ENCODE results near the gene PKHD1.

PKHD1 gene

DNA sequence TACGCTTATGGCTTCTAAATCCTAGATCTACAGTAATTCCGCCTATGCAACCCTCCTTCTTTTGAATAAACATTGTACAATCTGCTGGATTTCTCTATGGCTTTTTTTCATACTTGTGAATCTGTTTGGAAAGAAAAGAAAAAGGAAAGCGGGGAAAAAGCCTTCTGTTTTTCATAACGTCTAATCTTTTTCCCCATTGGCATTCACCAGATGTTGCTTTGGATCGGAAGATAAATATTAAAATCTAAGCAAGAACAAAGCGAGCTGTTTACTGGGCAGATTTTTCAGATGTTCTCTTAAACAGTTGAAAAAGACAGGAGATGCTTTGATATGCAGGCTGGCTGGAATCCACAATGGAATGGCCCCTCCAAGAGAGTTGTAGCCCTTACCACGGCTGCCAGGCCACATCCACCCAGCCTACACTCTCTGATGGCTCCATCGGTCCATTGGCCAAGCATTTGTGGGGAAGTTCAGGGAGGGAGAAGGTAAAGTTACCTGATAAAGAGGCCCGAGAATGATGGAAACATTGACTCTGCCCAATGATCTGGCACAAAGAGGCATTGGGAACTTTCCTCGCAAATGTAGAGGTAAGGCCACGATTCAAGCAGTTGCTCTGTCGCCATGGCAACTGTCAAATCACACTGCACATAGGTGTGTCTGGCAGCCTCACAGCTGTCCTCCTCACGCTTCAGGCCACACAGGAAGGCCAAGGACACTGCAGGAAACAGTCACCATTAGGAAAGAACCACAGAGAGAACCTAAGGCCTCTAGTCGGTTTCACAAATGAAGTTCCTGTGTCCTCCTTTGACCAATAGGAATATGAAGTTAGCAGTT lies 70.3 kb downstream of the PKHD1 start:
- no peak overlapping the region for H3K4me3 ChIP-seq (ENCODE audit: extremely low read depth, insufficient read depth, low read length, poor library complexity, severe bottlenecking)
- no peaks in the 10 kb centered on the region for H3K9me3 ChIP-seq (ENCODE audit: control insufficient read depth, low read length)
- 77 to 80% methylated on average over 5 to 8 of the region's 14 CpGs for WGBS, 2 experiments (ENCODE audit: insufficient coverage in 2 of 2)
- no peak overlapping the region for H3K27ac ChIP-seq (ENCODE audit: low read depth, low read length, severe bottlenecking)
- no peaks in the 10 kb centered on the region for H3K4me1 ChIP-seq (ENCODE audit: control insufficient read depth, insufficient read depth, low read length, poor library complexity, severe bottlenecking)
- no peaks in the 10 kb centered on the region for H3K36me3 ChIP-seq (ENCODE audit: control insufficient read depth, insufficient read depth, low read length)

DNA sequence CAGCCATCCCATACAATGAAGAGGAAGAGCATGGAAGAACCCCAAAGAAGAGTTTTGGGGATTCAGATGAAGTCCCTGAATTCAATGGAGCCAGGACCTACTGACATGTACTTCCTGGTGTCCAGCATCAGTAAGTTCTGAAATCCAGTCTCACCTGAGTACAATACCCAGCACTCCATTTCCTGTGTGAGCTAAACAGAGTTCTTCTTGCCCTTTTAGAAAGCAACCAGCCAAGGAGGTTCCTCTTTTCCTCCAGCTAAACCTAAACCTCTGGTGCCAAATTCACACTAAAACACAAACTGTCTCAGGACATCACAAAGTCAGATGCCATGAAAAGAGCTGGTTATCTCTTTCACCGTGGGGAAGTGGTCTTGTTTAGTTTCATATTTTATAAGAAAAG lies 71.5 kb downstream of the PKHD1 start:
- 75% methylated on average over 1 of the region's 1 CpG; no CpG with 5 or more reads in 1 of the 2 experiments for WGBS, 2 experiments (ENCODE audit: insufficient coverage in 2 of 2)
- Histone ChIP-seq H3K9me3 (ENCODE audit: control insufficient read depth, low read length) (no peaks in the 10 kb centered on the region), H3K36me3 (ENCODE audit: control insufficient read depth, insufficient read depth, low read length) (no peaks in the 10 kb centered on the region), H3K4me1 (ENCODE audit: control insufficient read depth, insufficient read depth, low read length, poor library complexity, severe bottlenecking) (no peaks in the 10 kb centered on the region), H3K27ac (ENCODE audit: low read depth, low read length, severe bottlenecking) (no peak overlapping the region), H3K4me3 (ENCODE audit: extremely low read depth, insufficient read depth, low read length, poor library complexity, severe bottlenecking) (no peak overlapping the region)

DNA sequence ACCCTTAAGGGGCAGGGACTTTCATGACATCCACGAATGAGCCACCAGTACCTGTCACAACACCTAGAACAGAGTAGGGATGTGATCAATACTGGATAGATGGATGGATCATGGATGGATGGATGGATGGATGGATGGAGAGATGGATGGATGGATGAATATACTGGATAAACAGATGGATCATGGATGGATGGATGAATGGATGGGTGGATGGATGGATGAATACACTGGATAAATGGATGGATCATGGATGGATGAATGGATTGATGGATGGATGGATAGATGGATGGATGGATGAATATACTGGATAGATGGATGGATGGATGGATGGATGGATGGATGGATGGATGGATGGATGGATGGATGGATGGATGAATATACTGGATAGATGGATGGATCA lies 73.0 kb downstream of the PKHD1 start:
- Histone ChIP-seq H3K36me3 (ENCODE audit: control insufficient read depth, insufficient read depth, low read length) (no peaks in the 10 kb centered on the region), H3K4me3 (ENCODE audit: extremely low read depth, insufficient read depth, low read length, poor library complexity, severe bottlenecking) (no peak overlapping the region), H3K9me3 (ENCODE audit: control insufficient read depth, low read length) (no peaks in the 10 kb centered on the region), H3K4me1 (ENCODE audit: control insufficient read depth, insufficient read depth, low read length, poor library complexity, severe bottlenecking) (no peaks in the 10 kb centered on the region), H3K27ac (ENCODE audit: low read depth, low read length, severe bottlenecking) (no peak overlapping the region)
- WGBS, 2 experiments (ENCODE audit: insufficient coverage in 2 of 2) = 100% methylated on average over 1 of the region's 1 CpG; no CpG with 5 or more reads in 1 of the 2 experiments

DNA sequence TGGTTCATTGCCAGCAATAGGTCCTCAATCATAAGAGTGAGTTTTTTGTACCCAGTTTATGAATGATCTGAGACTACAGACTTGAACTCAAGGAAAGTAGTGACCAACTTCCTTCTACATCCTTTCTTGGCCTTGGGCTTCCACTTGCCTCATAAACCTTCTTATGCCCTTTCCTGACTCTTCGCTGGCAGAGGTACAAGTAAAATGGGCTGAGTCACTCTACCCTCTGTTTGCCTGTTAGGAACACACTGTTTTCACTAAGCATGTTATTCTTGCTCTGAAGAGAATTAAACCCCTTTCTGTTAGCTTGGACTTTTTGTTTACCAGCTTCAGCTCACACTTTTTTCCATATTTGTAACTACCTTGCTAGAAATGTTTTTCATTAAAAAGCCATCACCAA lies 74.4 kb downstream of the PKHD1 start:
- no peaks in the 10 kb centered on the region for H3K4me1 ChIP-seq (ENCODE audit: control insufficient read depth, insufficient read depth, low read length, poor library complexity, severe bottlenecking)
- H3K27ac ChIP-seq (ENCODE audit: low read depth, low read length, severe bottlenecking) = no peak overlapping the region
- H3K4me3 ChIP-seq (ENCODE audit: extremely low read depth, insufficient read depth, low read length, poor library complexity, severe bottlenecking) = no peak overlapping the region
- 100% methylated on average over 1 of the region's 1 CpG; no CpG with 5 or more reads in 1 of the 2 experiments for WGBS, 2 experiments (ENCODE audit: insufficient coverage in 2 of 2)
- H3K36me3 ChIP-seq (ENCODE audit: control insufficient read depth, insufficient read depth, low read length) = no peaks in the 10 kb centered on the region
- no peaks in the 10 kb centered on the region for H3K9me3 ChIP-seq (ENCODE audit: control insufficient read depth, low read length)

DNA sequence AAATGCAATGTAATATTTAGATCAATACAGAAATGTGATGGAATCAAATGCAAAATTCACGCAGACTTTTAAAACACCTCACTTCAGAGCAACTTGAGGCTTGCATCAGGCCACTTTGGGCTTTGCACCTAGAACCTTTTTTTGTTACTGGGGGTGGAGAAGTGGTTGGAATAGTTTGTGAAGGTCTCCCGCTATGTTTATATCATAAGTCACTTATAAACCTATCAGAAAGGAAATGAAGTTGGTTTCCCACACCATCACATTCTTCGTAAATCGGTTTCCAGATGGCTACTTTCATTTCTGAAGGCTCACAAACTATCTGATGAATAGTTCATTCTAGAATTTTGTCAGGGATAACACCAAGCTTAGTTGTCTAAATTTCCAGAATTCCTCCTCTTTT lies 74.8 kb downstream of the PKHD1 start:
- Histone ChIP-seq H3K9me3 (ENCODE audit: control insufficient read depth, low read length) (no peaks in the 10 kb centered on the region), H3K27ac (ENCODE audit: low read depth, low read length, severe bottlenecking) (no peak overlapping the region), H3K4me3 (ENCODE audit: extremely low read depth, insufficient read depth, low read length, poor library complexity, severe bottlenecking) (no peak overlapping the region), H3K36me3 (ENCODE audit: control insufficient read depth, insufficient read depth, low read length) (no peaks in the 10 kb centered on the region), H3K4me1 (ENCODE audit: control insufficient read depth, insufficient read depth, low read length, poor library complexity, severe bottlenecking) (no peaks in the 10 kb centered on the region)
- 100% methylated on average over 2 of the region's 4 CpGs; no CpG with 5 or more reads in 1 of the 2 experiments for WGBS, 2 experiments (ENCODE audit: insufficient coverage in 2 of 2)

DNA sequence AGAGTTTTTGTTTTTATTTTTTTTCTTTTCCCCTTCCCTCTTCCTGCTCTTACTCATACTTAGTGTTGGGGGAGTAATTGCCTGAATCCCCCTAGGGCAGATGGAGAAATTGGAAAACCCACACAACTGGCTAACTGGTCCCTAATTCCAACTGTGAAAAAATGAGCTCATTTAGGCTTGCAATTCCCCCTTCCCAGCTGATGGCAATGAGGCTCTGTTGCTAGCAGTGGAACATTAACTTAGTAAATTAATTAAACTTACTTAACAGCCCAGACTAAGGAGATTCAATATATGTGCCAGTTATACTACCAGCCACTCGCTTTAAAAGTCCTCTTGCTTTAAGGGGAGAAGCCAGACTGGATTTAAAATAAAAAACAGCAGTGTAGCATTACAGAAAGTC lies 76.6 kb downstream of the PKHD1 start:
- Histone ChIP-seq H3K27ac (ENCODE audit: low read depth, low read length, severe bottlenecking) (no peak overlapping the region), H3K4me3 (ENCODE audit: extremely low read depth, insufficient read depth, low read length, poor library complexity, severe bottlenecking) (no peak overlapping the region), H3K4me1 (ENCODE audit: control insufficient read depth, insufficient read depth, low read length, poor library complexity, severe bottlenecking) (no peaks in the 10 kb centered on the region), H3K36me3 (ENCODE audit: control insufficient read depth, insufficient read depth, low read length) (no peaks in the 10 kb centered on the region), H3K9me3 (ENCODE audit: control insufficient read depth, low read length) (no peaks in the 10 kb centered on the region)
- 100% methylated on average over 1 of the region's 1 CpG; no CpG with 5 or more reads in 1 of the 2 experiments for WGBS, 2 experiments (ENCODE audit: insufficient coverage in 2 of 2)

DNA sequence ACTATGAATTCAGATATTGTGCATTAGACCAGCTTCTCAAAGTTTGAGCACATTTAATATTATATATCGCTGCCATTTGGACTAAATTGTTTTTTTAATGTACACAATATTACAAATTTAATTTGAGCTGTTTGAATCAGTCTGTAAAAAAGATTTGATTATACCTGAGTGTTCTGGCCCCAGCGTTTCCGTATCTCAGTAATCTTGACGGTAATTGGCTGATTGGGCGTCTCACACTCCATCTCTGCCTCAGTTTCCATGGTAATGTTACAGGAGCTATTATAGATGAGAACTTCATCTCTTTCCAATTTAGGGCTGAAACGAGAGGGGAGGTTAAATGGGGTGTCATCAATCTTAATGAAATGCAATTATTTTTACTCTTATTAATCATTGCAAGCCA lies 77.3 kb downstream of the PKHD1 start:
- H3K4me3 ChIP-seq (ENCODE audit: extremely low read depth, insufficient read depth, low read length, poor library complexity, severe bottlenecking) = no peak overlapping the region
- 100% methylated on average over 1 of the region's 6 CpGs; no CpG with 5 or more reads in 1 of the 2 experiments for WGBS, 2 experiments (ENCODE audit: insufficient coverage in 2 of 2)
- no peaks in the 10 kb centered on the region for H3K4me1 ChIP-seq (ENCODE audit: control insufficient read depth, insufficient read depth, low read length, poor library complexity, severe bottlenecking)
- H3K27ac ChIP-seq (ENCODE audit: low read depth, low read length, severe bottlenecking) = no peak overlapping the region
- H3K36me3 ChIP-seq (ENCODE audit: control insufficient read depth, insufficient read depth, low read length) = no peaks in the 10 kb centered on the region
- H3K9me3 ChIP-seq (ENCODE audit: control insufficient read depth, low read length) = no peaks in the 10 kb centered on the region

DNA sequence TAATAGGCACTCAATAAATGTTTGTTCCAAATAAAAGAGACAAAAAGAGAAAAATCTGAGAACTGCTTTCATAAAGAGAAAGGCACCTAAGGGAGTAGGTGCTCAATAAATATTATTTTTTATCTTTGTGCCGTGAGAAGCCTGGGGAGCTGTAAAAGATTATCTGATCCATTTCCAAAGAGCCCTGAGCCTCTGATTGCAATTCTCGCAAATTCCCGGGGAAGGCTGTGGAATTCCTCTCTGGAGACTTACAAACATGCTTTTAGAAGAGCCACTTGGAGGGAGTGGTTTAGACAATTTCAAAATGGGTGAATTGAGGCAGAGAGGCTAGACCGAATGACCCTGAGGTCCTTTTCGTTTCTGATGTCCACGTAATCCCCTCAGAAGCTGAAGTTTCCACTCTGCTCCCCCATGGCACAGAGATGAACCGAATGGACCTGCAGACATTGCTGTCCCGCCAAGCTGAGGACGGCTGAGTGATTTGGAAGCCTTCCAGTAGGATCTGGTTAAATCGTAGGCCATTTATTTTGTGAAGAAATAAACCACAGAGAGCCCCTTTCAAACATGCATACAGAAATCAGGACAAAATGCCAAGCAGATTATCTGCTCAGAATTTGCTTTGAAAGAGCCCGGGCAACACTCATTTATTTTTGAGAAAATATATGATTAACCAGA lies 77.8 kb downstream of the PKHD1 start:
- H3K27ac ChIP-seq (ENCODE audit: low read depth, low read length, severe bottlenecking) = no peak overlapping the region
- no peaks in the 10 kb centered on the region for H3K36me3 ChIP-seq (ENCODE audit: control insufficient read depth, insufficient read depth, low read length)
- WGBS, 2 experiments (ENCODE audit: insufficient coverage in 2 of 2) = 85 to 94% methylated on average over 6 to 9 of the region's 11 CpGs
- no peak overlapping the region for H3K4me3 ChIP-seq (ENCODE audit: extremely low read depth, insufficient read depth, low read length, poor library complexity, severe bottlenecking)
- H3K9me3 ChIP-seq (ENCODE audit: control insufficient read depth, low read length) = no peaks in the 10 kb centered on the region
- no peaks in the 10 kb centered on the region for H3K4me1 ChIP-seq (ENCODE audit: control insufficient read depth, insufficient read depth, low read length, poor library complexity, severe bottlenecking)

DNA sequence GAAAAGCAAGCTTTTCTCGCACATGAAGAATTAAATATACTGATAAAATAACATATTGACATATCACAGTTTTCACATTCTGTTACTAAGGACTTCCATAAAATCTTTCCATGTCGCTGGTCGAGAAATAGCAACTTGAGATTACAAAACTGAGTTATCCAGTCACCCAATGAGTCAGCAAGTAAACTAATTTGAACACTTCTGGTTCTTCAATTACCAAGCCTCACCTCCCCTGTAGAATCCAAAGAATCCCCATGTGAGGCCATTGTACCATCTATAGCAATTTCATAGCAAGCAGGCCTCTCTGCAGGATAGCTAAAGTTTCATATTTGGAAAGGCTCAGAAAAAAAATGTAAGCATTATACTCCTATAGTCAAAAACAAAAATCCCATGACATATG lies 87.3 kb downstream of the PKHD1 start:
- Histone ChIP-seq H3K9me3 (ENCODE audit: control insufficient read depth, low read length) (no peaks in the 10 kb centered on the region), H3K4me1 (ENCODE audit: control insufficient read depth, insufficient read depth, low read length, poor library complexity, severe bottlenecking) (no peaks in the 10 kb centered on the region), H3K4me3 (ENCODE audit: extremely low read depth, insufficient read depth, low read length, poor library complexity, severe bottlenecking) (no peak overlapping the region), H3K36me3 (ENCODE audit: control insufficient read depth, insufficient read depth, low read length) (no peaks in the 10 kb centered on the region), H3K27ac (ENCODE audit: low read depth, low read length, severe bottlenecking) (no peak overlapping the region)
- WGBS, 2 experiments (ENCODE audit: insufficient coverage in 2 of 2) = 92 to 100% methylated on average over 2 of the region's 3 CpGs

DNA sequence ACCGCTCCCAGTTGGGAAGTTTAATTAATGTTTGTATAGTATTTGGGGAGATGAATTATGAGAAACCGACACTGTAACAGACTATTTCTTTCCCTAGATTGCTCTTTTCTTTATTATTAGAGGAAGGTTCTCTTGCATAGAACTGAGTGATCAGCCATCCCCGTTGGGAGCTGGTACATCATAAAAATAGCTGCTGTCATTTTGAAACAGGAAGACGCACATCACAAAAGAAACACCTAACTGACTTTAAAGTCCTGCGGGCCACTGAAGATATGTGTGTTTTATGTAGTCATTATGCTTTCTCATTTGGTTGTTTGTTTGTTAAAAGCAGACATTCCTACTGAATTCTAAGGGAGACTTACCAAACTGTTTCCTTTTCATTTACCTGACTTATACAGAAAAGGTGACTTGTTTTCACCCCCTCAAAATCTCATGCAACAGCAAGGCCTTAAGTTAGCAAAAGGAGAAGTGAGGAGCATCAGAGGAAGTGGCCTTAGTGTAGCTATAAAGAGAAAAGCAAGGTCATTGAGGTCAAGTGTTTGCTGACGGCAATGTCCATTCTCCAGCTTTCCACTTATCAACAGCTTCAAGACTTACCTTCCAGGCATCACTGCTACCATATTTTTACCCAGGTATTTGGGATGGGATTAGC lies 91.0 kb downstream of the PKHD1 start:
- 71% methylated on average over 1 of the region's 6 CpGs; no CpG with 5 or more reads in 1 of the 2 experiments for WGBS, 2 experiments (ENCODE audit: insufficient coverage in 2 of 2)
- no peaks in the 10 kb centered on the region for H3K9me3 ChIP-seq (ENCODE audit: control insufficient read depth, low read length)

More for the DNA sequence above, 91.0 kb downstream of the PKHD1 start:
- Histone ChIP-seq H3K36me3 (ENCODE audit: control insufficient read depth, insufficient read depth, low read length) (no peaks in the 10 kb centered on the region), H3K4me3 (ENCODE audit: extremely low read depth, insufficient read depth, low read length, poor library complexity, severe bottlenecking) (no peak overlapping the region), H3K27ac (ENCODE audit: low read depth, low read length, severe bottlenecking) (no peak overlapping the region), H3K4me1 (ENCODE audit: control insufficient read depth, insufficient read depth, low read length, poor library complexity, severe bottlenecking) (no peaks in the 10 kb centered on the region)
